Thyroid gland (tissue), 4 donors: ENCODE data around the gene GABRR2. TPM values are rescaled to one million over a fixed set of nuclear protein-coding genes. Genes with fewer than 3 reads are reported as not detected.

Source experiments
- DNase-seq, 2 donors: peaks; one replicate each; pipeline ENCODE4 v3.0.0-alpha.2; 2019
- H3K27ac ChIP-seq, 3 donors: fragments of 200-600 bp; sonication (generic); 1 replicate in 2 of 3; 2 replicates in 1 of 3; pipeline ENCODE4 v1.5.1; 2016 to 2019; ENCODE audit warnings: mild to moderate bottlenecking in 1 of 3, moderate library complexity in 1 of 3
- H3K27me3 ChIP-seq: fragments of 200-600 bp; sonication (generic); one replicate; pipeline ENCODE4 v1.5.1; 2019
- H3K36me3 ChIP-seq, 2 donors: fragments of 200-600 bp; sonication (generic); one replicate each; pipeline ENCODE4 v1.5.1; 2016 to 2019
- H3K4me1 ChIP-seq, 2 donors: fragments of 200-600 bp; sonication (generic); one replicate each; pipeline ENCODE4 v1.5.1; 2017 to 2019
- H3K4me3 ChIP-seq, 3 donors: fragments of 200-600 bp; sonication (generic); replicated peaks in 1 of 3; 1 replicate in 2 of 3; 2 replicates in 1 of 3; pipeline ENCODE4 v1.5.1; 2016; ENCODE audit warnings: mild to moderate bottlenecking in 1 of 3
- H3K9me3 ChIP-seq: fragments of 200-600 bp; sonication (generic); one replicate; pipeline ENCODE4 v1.5.1; 2017
- POLR2A ChIP-seq, 2 donors: fragments of 450-650 bp; IDR thresholded peaks; one replicate each; pipeline ENCODE4 v1.6.1; 2017; ENCODE audit warnings: antibody characterized with exemption in 2 of 2, mild to moderate bottlenecking in 2 of 2, moderate library complexity in 1 of 2
- WGBS, 2 donors: methylation state at CpG; one replicate each; pipeline ENCODE4 v1.1.5; 2017; 5-methylcytosine and 5-hydroxymethylcytosine counted together
- intact Hi-C: fragments of 100-400 bp; cut with DNase I; formaldehyde crosslinking; loops from one replicate; pipeline ENCODE4 v1.15.1; 2023
- total RNA-seq, 4 donors: library from RNA; depleted of rRNA; stranded (reverse); fragments of >200 nt; gene quantifications; one replicate each; pipeline ENCODE4 v1.2.3, GENCODE V29; 2016
- TF ChIP-seq, protein P1 (sequence below), 6 experiments: fragments of 200-600 bp in 3 of 6; fragments of 450-650 bp in 3 of 6; sonication (generic) in 3 of 6; IDR thresholded peaks; one replicate each; pipeline ENCODE4 v1.5.1; 2016 to 2019; ENCODE audit warnings: antibody characterized with exemption in 6 of 6, mild to moderate bottlenecking in 2 of 6, inconsistent platforms in 1 of 6, moderate library complexity in 1 of 6

Gene GABRR2
- total RNA-seq, 4 donors from 2014 or later = 0.42 to 2.1 (median 0.56) TPM

DNA sequence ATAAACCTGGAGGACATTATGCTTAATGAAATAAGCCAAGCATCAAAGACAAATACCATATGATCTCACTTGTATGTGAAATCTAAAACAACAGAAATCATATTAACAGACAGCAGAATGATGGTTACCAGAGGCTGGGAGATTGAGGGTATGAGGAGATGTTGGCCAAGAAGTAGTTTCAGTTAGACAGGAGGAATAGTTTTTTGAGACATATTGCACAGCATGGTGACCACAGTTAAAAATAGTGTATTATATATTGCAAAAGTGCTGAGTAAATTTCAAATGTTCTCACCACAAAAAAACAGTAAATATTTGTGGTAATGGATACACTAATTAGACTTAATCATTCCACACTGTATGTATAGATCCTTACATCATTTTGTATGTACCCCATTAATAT lies 99.7 kb downstream of the GABRR2 start:
- no peak for DNase-seq
- no peak for TF ChIP-seq POLR2A (IDR thresholded peaks at IDR 0.05)
- TF ChIP-seq, protein P1, sequence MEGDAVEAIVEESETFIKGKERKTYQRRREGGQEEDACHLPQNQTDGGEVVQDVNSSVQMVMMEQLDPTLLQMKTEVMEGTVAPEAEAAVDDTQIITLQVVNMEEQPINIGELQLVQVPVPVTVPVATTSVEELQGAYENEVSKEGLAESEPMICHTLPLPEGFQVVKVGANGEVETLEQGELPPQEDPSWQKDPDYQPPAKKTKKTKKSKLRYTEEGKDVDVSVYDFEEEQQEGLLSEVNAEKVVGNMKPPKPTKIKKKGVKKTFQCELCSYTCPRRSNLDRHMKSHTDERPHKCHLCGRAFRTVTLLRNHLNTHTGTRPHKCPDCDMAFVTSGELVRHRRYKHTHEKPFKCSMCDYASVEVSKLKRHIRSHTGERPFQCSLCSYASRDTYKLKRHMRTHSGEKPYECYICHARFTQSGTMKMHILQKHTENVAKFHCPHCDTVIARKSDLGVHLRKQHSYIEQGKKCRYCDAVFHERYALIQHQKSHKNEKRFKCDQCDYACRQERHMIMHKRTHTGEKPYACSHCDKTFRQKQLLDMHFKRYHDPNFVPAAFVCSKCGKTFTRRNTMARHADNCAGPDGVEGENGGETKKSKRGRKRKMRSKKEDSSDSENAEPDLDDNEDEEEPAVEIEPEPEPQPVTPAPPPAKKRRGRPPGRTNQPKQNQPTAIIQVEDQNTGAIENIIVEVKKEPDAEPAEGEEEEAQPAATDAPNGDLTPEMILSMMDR (IDR thresholded peaks at IDR 0.05) = no peak
- intact Hi-C loops = no loop called here
- Histone ChIP-seq H3K27me3 (no peaks in the 10 kb centered on the region), H3K4me1 (no peaks in the 10 kb centered on the region), H3K4me3 (no peak overlapping the region), H3K9me3 (no peaks in the 10 kb centered on the region), H3K36me3 (no peaks in the 10 kb centered on the region), H3K27ac (no peak overlapping the region)

DNA sequence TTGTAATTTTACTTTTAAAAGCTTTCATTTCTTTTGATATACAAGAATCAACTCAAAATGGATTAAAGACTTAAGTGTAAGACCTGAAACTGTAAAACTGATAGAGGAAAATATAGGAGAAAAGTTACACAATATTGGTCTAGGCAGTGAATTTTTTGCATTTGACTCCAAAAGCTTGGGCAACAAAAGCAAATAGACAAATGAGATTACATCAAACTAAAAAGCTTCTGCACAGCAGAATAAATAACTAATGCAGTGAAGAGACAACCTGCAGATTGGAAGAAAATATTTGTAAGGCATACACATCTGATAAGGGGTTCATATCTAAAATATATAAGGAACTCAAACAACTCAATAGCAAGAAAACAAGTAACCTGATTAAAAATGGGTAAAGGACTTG lies 100.9 kb downstream of the GABRR2 start:
- Histone ChIP-seq H3K36me3 (no peaks in the 10 kb centered on the region), H3K27ac (no peak overlapping the region), H3K27me3 (no peaks in the 10 kb centered on the region), H3K4me1 (no peaks in the 10 kb centered on the region), H3K4me3 (no peak overlapping the region), H3K9me3 (no peaks in the 10 kb centered on the region)
- DNase-seq = no peak
- TF ChIP-seq, protein P1 (IDR thresholded peaks at IDR 0.05) = no peak
- no peak for TF ChIP-seq POLR2A (IDR thresholded peaks at IDR 0.05)
- intact Hi-C loops = no loop called here

DNA sequence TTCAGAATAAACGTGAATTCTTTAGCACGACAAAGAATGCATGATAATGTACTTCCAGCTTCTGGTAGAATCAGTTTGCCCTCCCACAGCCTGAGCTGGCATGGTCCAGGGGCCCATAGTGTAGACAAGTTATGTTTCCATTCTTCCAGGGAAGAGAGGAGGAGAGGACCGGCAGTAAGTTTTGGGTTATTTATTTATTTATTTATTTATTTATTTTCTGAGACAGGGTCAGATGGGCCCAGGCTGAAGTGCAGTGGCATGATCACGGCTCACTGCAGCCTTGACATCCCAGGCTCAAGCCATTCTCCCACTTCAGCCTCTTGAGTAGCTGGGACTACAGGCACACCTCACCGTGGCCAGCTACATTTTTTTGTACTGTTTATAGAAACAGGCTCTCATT lies 102.6 kb downstream of the GABRR2 start:
- TF ChIP-seq POLR2A (IDR thresholded peaks at IDR 0.05) = no peak
- TF ChIP-seq, protein P1 (IDR thresholded peaks at IDR 0.05) = no peak
- Histone ChIP-seq H3K4me3 (no peak overlapping the region), H3K27ac (no peak overlapping the region), H3K4me1 (no peaks in the 10 kb centered on the region), H3K9me3 (no peaks in the 10 kb centered on the region), H3K36me3 (no peaks in the 10 kb centered on the region), H3K27me3 (no peaks in the 10 kb centered on the region)
- WGBS, 2 donors = 42 to 50% methylated on average over 5 of the region's 5 CpGs
- DNase-seq = no peak
- intact Hi-C loops = no loop called here

DNA sequence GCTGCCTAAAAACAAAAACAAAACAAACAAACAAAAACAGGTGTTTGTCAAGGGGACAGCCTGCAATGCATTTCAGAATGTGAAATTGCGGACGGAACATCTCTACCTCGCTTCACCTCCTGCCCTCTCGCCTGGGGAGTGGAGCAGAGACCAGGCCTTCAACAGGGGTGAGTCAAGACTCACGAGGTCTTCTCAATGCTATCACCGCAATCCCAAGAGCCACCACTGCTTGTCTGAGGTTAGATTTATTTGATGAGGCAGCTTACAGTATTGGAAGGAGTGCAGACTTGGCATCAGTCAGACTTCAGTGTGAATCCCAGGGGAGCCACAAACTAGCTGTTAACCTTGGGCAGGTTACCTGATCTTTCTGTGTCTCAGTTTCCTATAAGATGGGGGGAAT lies 105.6 kb downstream of the GABRR2 start:
- DNase-seq = no peak
- Histone ChIP-seq H3K9me3 (no peaks in the 10 kb centered on the region), H3K4me1 (no peaks in the 10 kb centered on the region), H3K27me3 (no peaks in the 10 kb centered on the region), H3K36me3 (no peaks in the 10 kb centered on the region), H3K4me3 (no peak overlapping the region), H3K27ac (no peak overlapping the region)
- TF ChIP-seq POLR2A (IDR thresholded peaks at IDR 0.05) = no peak
- TF ChIP-seq, protein P1 (IDR thresholded peaks at IDR 0.05) = no peak
- intact Hi-C loops = no loop called here
- WGBS, 2 donors = 94% methylated on average over 6 of the region's 6 CpGs

DNA sequence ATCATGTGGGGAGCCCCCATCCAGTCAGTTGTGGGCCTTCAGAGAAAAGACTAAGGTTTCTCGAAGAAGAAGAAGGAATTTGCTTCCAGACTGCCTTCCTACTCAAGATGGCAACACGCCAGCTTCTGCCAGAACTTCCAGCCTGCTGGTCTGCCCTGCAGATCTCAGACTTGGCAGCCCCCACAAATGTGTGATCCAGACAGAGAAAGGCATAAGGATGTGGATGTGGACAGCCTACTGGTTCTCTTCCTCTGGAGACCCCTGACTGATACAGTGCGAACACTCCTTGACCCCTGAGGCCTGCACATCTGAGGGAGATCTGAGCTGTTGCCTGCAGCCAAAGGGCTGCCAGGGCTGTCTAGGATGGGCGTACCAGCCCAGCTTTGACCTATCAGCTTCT lies 106.5 kb downstream of the GABRR2 start:
- no peaks in the 10 kb centered on the region for H3K9me3 ChIP-seq
- WGBS, 2 donors = 47 to 83% methylated on average over 2 to 4 of the region's 4 CpGs
- H3K4me1 ChIP-seq = no peaks in the 10 kb centered on the region
- H3K27me3 ChIP-seq = no peaks in the 10 kb centered on the region
- intact Hi-C loops = no loop called here
- no peaks in the 10 kb centered on the region for H3K36me3 ChIP-seq
- H3K4me3 ChIP-seq = no peak overlapping the region
- TF ChIP-seq, protein P1 (IDR thresholded peaks at IDR 0.05) = no peak
- TF ChIP-seq POLR2A (IDR thresholded peaks at IDR 0.05) = no peak
- DNase-seq = no peak
- no peak overlapping the region for H3K27ac ChIP-seq

Other genes with a start within 250 kb of the GABRR2 start
- gene PNRC1, start 234.5 kb downstream of the GABRR2 start, total RNA-seq = 100 to 1,000 TPM; 189 to 307 (median 245) TPM
- gene SRSF12, start 197.2 kb downstream of the GABRR2 start, total RNA-seq = 1 to 10 TPM in 3 of 4 donors, under 1 TPM in 1; 0.88 to 3.3 (median 2.7) TPM
- gene PM20D2, start 169.2 kb downstream of the GABRR2 start, total RNA-seq = 10 to 100 TPM; 21.5 to 33.3 (median 28.6) TPM
- not detected for gene GABRR1, start 97.9 kb downstream of the GABRR2 start, total RNA-seq
- 10 to 100 TPM; 49.8 to 63.1 (median 51.9) TPM for gene UBE2J1, start 37.4 kb upstream of the GABRR2 start, total RNA-seq
- gene RRAGD, start 97.0 kb upstream of the GABRR2 start, total RNA-seq = 10 to 100 TPM; 49.8 to 73.0 (median 62.2) TPM
- gene ANKRD6, start 117.9 kb upstream of the GABRR2 start, total RNA-seq = 10 to 100 TPM; 18.2 to 50.6 (median 20.6) TPM